ENCODE results near the gene PAK3. TPM values are rescaled to one million over a fixed set of nuclear protein-coding genes. Genes with fewer than 3 reads are reported as not detected.

PAK3 gene
- total and polyA plus RNA-seq, 2 of the 8 experiments (the other 6 are each of a cell fraction or from before 2014, with no cell fraction given) = 0.80 to 7.2 TPM

DNA sequence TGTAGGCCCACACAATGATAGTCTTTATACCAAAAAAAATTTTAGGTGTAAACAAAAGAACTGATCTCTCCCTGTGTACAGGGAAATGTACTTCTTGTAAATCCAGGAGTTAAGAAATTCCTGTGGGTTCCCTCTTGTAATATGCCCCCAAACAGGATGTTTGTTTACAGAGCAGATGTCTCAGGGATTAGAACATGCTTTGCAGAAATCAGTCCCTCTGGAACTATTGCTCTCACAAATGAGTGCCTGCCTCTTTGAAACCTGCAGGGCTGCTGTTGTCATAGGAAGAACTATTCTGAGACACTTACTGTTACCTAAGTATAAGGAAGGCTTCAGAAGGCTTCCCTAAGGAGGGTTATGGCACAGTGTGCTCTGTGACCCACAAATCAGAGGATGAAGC is 35.6 kb downstream of the PAK3 start:
- Histone ChIP-seq H2AFZ (ENCODE audit: low read length) (no peak overlapping the region), H4K91ac (replicated peaks; ENCODE audit: insufficient read length, low read length) (no peak overlapping the region), H2BK20ac (ENCODE audit: low read length) (no peak overlapping the region), H3K23me2 (ENCODE audit: low read depth, low read length) (no peaks in the 10 kb centered on the region), H3K9me3 (ENCODE audit: insufficient read depth in 2 of 2, low read depth in 1 of 2, low read length in 1 of 2) (no peaks in the 10 kb centered on the region), H3K79me1 (ENCODE audit: low read depth, low read length) (no peaks in the 10 kb centered on the region), H3K18ac (ENCODE audit: extremely low read depth, low read length) (no peak overlapping the region), H3K79me2 (ENCODE audit: control insufficient read depth in 1 of 2, insufficient read depth in 2 of 2, low read length in 2 of 2) (no peaks in the 10 kb centered on the region), H3K14ac (ENCODE audit: insufficient read length) (no peak overlapping the region), H2BK120ac (replicated peaks; ENCODE audit: low read depth, low read length) (no peak overlapping the region), H2BK12ac (ENCODE audit: low read depth, low read length) (no peak overlapping the region), H2BK5ac (ENCODE audit: low read depth, low read length) (no peak overlapping the region), H3K4me1 (replicated peaks in 1 of 4; ENCODE audit: control insufficient read depth in 3 of 4, insufficient read depth in 4 of 4, low read length in 3 of 4) (no peaks in the 10 kb centered on the region), H3K4ac (replicated peaks; ENCODE audit: insufficient read length, low read depth, low read length) (no peak overlapping the region), H3K36me3 (ENCODE audit: control insufficient read depth in 2 of 4, insufficient read depth in 4 of 4, low read length in 3 of 4) (0 out of 8 replicates have a peak, but pooled peaks cover 0 to 6% (median 0%) of the 10 kb centered on the region in 4 experiments), H3K27ac (ENCODE audit: low read depth, low read length) (no peak overlapping the region), H4K20me1 (replicated peaks in 1 of 2; ENCODE audit: control insufficient read depth in 1 of 2, insufficient read depth in 2 of 2, low read length in 2 of 2) (no peaks in the 10 kb centered on the region), H3K4me2 (ENCODE audit: insufficient read depth in 1 of 2, low read depth in 2 of 2, low read length in 2 of 2) (no peak overlapping the region), H4K5ac (ENCODE audit: insufficient read length, low read depth, low read length) (no peak overlapping the region), H3K4me3 (ENCODE audit: extremely low read depth in 1 of 4, insufficient read depth in 2 of 4, low read depth in 3 of 4, low read length in 4 of 4) (no peak overlapping the region), H2AK5ac (ENCODE audit: low read depth, low read length) (no peak overlapping the region), H3K23ac (ENCODE audit: insufficient read length) (no peak overlapping the region), H3K27me3 (replicated peaks in 1 of 4; ENCODE audit: control insufficient read depth in 3 of 4, extremely low read depth in 1 of 4, insufficient read depth in 3 of 4, low read length in 3 of 4) (no peaks in the 10 kb centered on the region), H4K8ac (ENCODE audit: extremely low read depth, insufficient read depth, low read length) (no peak overlapping the region), H3K56ac (replicated peaks; ENCODE audit: insufficient read length, low read depth, low read length) (no peak overlapping the region), H3K9ac (replicated peaks in 1 of 4; ENCODE audit: extremely low read depth in 1 of 4, low read depth in 3 of 4, low read length in 3 of 4) (no peak overlapping the region), H2BK15ac (ENCODE audit: low read length) (no peak overlapping the region)
- TF ChIP-seq GABPA (IDR thresholded peaks at IDR 0.05; ENCODE audit: borderline replicate concordance, insufficient read depth, low read length) (no peak), SIX5 (IDR thresholded peaks at IDR 0.05; ENCODE audit: low read depth, low read length) (no peak), TEAD4 (IDR thresholded peaks at IDR 0.05; ENCODE audit: low read depth, low read length) (no peak), POLR2A (IDR thresholded peaks at IDR 0.05; ENCODE audit: control extremely low read depth in 1 of 2, low read depth in 2 of 2, low read length in 2 of 2) (no peak), TAF1 (IDR thresholded peaks at IDR 0.05; ENCODE audit: low read depth, low read length) (no peak), KDM5A (IDR thresholded peaks at IDR 0.05; ENCODE audit: low read length) (no peak), SP4 (IDR thresholded peaks at IDR 0.05; ENCODE audit: low read length) (no peak), HDAC6 (IDR thresholded peaks at IDR 0.05; ENCODE audit: low read depth, low read length) (no peak), RXRA (IDR thresholded peaks at IDR 0.05; ENCODE audit: insufficient read depth, low read depth, low read length) (no peak), EGR1 (IDR thresholded peaks at IDR 0.05; ENCODE audit: borderline replicate concordance, low read depth, low read length) (no peak), JUND (IDR thresholded peaks at IDR 0.05; ENCODE audit: low read length) (no peak), HDAC2 (IDR thresholded peaks at IDR 0.05; ENCODE audit: borderline replicate concordance in 1 of 2, low read depth in 2 of 2, low read length in 2 of 2) (no peak), BRCA1 (IDR thresholded peaks at IDR 0.05; ENCODE audit: low read depth, low read length) (no peak)
- no peak for DNase-seq (ENCODE audit: low read depth in 1 of 2, low spot score in 2 of 2)
- no peak for FAIRE-seq
- CTCF ChIA-PET (ENCODE audit: partially characterized antibody) = no interaction called here
- POLR2A ChIA-PET (ENCODE audit: partially characterized antibody) = no interaction called here
